ENCODE results near the gene SHOX.

Gene SHOX

GRCh38 chrX:694800-695199 is 64.2 kb downstream of the SHOX start:
- Histone ChIP-seq H3K4me1 (ENCODE audit: control insufficient read depth, insufficient read depth, low read length) (no peaks in the 10 kb centered on the region), H3K27ac (ENCODE audit: low read length) (no peak overlapping the region), H3K9ac (ENCODE audit: low read length in 2 of 2) (no peak overlapping the region), H3K4me3 (ENCODE audit: low read length in 2 of 2) (no peak overlapping the region), H3K36me3 (ENCODE audit: control insufficient read depth in 2 of 2, insufficient read depth in 2 of 2, low read length in 2 of 2) (no peaks in the 10 kb centered on the region), H3K27me3 (ENCODE audit: control insufficient read depth in 1 of 2, insufficient read depth in 2 of 2, low read length in 2 of 2) (no peaks in the 10 kb centered on the region), H3K9me3 (ENCODE audit: control insufficient read depth in 2 of 2, low read length in 2 of 2) (peaks cover 9 to 12% of the 10 kb centered on the region in 2 donors)

GRCh38 chrX:698206-698605 is 67.6 kb downstream of the SHOX start:
- no peaks in the 10 kb centered on the region for H3K4me1 ChIP-seq (ENCODE audit: control insufficient read depth, insufficient read depth, low read length)
- H3K4me3 ChIP-seq (ENCODE audit: low read length in 2 of 2) = no peak overlapping the region
- peaks cover 13 to 16% of the 10 kb centered on the region in 2 donors for H3K9me3 ChIP-seq (ENCODE audit: control insufficient read depth in 2 of 2, low read length in 2 of 2)
- no peaks in the 10 kb centered on the region for H3K27me3 ChIP-seq (ENCODE audit: control insufficient read depth in 1 of 2, insufficient read depth in 2 of 2, low read length in 2 of 2)
- no peak overlapping the region for H3K27ac ChIP-seq (ENCODE audit: low read length)
- H3K9ac ChIP-seq (ENCODE audit: low read length in 2 of 2) = no peak overlapping the region
- no peaks in the 10 kb centered on the region for H3K36me3 ChIP-seq (ENCODE audit: control insufficient read depth in 2 of 2, insufficient read depth in 2 of 2, low read length in 2 of 2)

- no peaks in the 10 kb centered on the region for H3K36me3 ChIP-seq (ENCODE audit: control insufficient read depth in 2 of 2, insufficient read depth in 2 of 2, low read length in 2 of 2)
- peaks cover 16% of the 10 kb centered on the region in 2 donors for H3K9me3 ChIP-seq (ENCODE audit: control insufficient read depth in 2 of 2, low read length in 2 of 2)
- H3K4me3 ChIP-seq (ENCODE audit: low read length in 2 of 2) = no peak overlapping the region
- H3K9ac ChIP-seq (ENCODE audit: low read length in 2 of 2) = no peak overlapping the region
- no peak overlapping the region for H3K27ac ChIP-seq (ENCODE audit: low read length)
- H3K4me1 ChIP-seq (ENCODE audit: control insufficient read depth, insufficient read depth, low read length) = no peaks in the 10 kb centered on the region
- H3K27me3 ChIP-seq (ENCODE audit: control insufficient read depth in 1 of 2, insufficient read depth in 2 of 2, low read length in 2 of 2) = no peaks in the 10 kb centered on the region
These were observed 70.3 kb downstream of the SHOX start for GRCh38 chrX:700936-701335.

DNA sequence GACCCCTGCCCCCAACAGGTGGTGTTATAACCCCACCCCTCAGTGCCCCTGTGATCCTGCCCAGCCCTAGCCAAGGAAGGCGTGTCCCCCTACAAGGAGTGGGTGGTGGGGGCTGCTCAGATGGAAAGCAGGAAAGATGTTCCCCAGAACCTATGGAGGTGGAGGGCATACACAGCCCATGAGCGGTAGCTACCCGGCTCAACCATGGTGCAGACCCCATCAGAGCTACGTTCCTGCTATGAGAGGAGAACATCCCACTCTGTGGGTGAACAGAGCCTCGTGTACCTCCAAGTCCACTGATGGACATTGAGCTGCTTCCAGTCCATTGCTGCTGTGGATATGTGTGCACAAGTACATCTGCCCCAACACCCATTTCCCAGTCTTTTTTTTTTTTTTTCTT is 71.1 kb downstream of the SHOX start:
- H3K9me3 ChIP-seq (ENCODE audit: control insufficient read depth in 2 of 2, low read length in 2 of 2) = peaks cover 13 to 16% of the 10 kb centered on the region in 2 donors
- H3K27me3 ChIP-seq (ENCODE audit: control insufficient read depth in 1 of 2, insufficient read depth in 2 of 2, low read length in 2 of 2) = no peaks in the 10 kb centered on the region
- no peaks in the 10 kb centered on the region for H3K4me1 ChIP-seq (ENCODE audit: control insufficient read depth, insufficient read depth, low read length)
- no peak overlapping the region for H3K4me3 ChIP-seq (ENCODE audit: low read length in 2 of 2)
- no peaks in the 10 kb centered on the region for H3K36me3 ChIP-seq (ENCODE audit: control insufficient read depth in 2 of 2, insufficient read depth in 2 of 2, low read length in 2 of 2)
- H3K27ac ChIP-seq (ENCODE audit: low read length) = no peak overlapping the region
- H3K9ac ChIP-seq (ENCODE audit: low read length in 2 of 2) = no peak overlapping the region

GRCh38 chrX:703466-703865 is 72.9 kb downstream of the SHOX start:
- Histone ChIP-seq H3K36me3 (ENCODE audit: control insufficient read depth in 2 of 2, insufficient read depth in 2 of 2, low read length in 2 of 2) (no peaks in the 10 kb centered on the region), H3K4me3 (ENCODE audit: low read length in 2 of 2) (no peak overlapping the region), H3K9me3 (ENCODE audit: control insufficient read depth in 2 of 2, low read length in 2 of 2) (peaks cover 6 to 18% of the 10 kb centered on the region in 2 donors), H3K9ac (ENCODE audit: low read length in 2 of 2) (no peak overlapping the region), H3K27me3 (ENCODE audit: control insufficient read depth in 1 of 2, insufficient read depth in 2 of 2, low read length in 2 of 2) (no peaks in the 10 kb centered on the region), H3K4me1 (ENCODE audit: control insufficient read depth, insufficient read depth, low read length) (no peaks in the 10 kb centered on the region), H3K27ac (ENCODE audit: low read length) (no peak overlapping the region)

- H3K4me3 ChIP-seq (ENCODE audit: low read length in 2 of 2) = no peak overlapping the region
- peaks cover 6 to 18% of the 10 kb centered on the region in 2 donors for H3K9me3 ChIP-seq (ENCODE audit: control insufficient read depth in 2 of 2, low read length in 2 of 2)
- no peaks in the 10 kb centered on the region for H3K27me3 ChIP-seq (ENCODE audit: control insufficient read depth in 1 of 2, insufficient read depth in 2 of 2, low read length in 2 of 2)
- no peak overlapping the region for H3K27ac ChIP-seq (ENCODE audit: low read length)
- no peak overlapping the region for H3K9ac ChIP-seq (ENCODE audit: low read length in 2 of 2)
- H3K36me3 ChIP-seq (ENCODE audit: control insufficient read depth in 2 of 2, insufficient read depth in 2 of 2, low read length in 2 of 2) = no peaks in the 10 kb centered on the region
- H3K4me1 ChIP-seq (ENCODE audit: control insufficient read depth, insufficient read depth, low read length) = no peaks in the 10 kb centered on the region
These were observed 73.3 kb downstream of the SHOX start for GRCh38 chrX:703866-704265.

All from stomach smooth muscle (tissue), 2 donors.